VCaP (cell line): ENCODE measurements around the gene CCDC88C.
A peak's percentile ranks its signal among the peaks of the same experiment; 100 is the strongest.

Experiments
- H3K27ac ChIP-seq: fragments of 450-650 bp; 2 replicates; pipeline ENCODE4 v1.5.1; 2017
- TF ChIP-seq, protein P1 (sequence below): fragments of 450-650 bp; conservative IDR thresholded peaks from 2 replicates; pipeline ENCODE4 v1.5.1; 2017; ENCODE audit warnings: mild to moderate bottlenecking, moderate library complexity

The CCDC88C gene

DNA sequence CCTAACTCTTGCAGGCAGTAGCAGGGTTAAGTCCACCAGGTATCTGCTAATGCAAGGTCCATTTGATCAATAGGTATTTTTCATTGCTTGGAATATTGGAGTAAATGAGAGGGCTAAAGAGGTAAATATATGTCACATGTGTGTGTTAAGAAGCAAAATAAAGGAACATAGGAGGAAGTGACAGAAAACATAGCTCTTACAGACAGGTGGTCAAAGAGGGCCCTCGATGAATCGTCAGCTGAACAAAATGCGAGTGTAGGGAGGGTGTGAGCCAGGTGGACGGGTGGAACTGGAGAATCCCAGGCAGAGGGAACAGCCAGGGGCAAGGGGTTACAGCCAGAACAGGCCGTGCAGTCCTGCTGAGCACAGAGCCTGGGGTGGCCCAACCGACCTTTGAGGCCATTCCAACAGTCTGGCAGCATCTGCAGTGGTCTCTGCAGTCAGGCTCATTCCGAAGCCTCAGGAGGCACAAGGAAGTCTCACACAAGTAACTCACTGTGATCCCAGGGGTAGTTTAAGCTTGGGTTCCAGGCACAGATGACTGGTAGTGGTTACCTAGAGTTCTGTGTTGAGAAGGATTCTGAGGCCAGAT is 43.2 kb downstream of the CCDC88C start:
- TF ChIP-seq, protein P1, sequence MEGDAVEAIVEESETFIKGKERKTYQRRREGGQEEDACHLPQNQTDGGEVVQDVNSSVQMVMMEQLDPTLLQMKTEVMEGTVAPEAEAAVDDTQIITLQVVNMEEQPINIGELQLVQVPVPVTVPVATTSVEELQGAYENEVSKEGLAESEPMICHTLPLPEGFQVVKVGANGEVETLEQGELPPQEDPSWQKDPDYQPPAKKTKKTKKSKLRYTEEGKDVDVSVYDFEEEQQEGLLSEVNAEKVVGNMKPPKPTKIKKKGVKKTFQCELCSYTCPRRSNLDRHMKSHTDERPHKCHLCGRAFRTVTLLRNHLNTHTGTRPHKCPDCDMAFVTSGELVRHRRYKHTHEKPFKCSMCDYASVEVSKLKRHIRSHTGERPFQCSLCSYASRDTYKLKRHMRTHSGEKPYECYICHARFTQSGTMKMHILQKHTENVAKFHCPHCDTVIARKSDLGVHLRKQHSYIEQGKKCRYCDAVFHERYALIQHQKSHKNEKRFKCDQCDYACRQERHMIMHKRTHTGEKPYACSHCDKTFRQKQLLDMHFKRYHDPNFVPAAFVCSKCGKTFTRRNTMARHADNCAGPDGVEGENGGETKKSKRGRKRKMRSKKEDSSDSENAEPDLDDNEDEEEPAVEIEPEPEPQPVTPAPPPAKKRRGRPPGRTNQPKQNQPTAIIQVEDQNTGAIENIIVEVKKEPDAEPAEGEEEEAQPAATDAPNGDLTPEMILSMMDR = no peak
- no peak overlapping the region for H3K27ac ChIP-seq

DNA sequence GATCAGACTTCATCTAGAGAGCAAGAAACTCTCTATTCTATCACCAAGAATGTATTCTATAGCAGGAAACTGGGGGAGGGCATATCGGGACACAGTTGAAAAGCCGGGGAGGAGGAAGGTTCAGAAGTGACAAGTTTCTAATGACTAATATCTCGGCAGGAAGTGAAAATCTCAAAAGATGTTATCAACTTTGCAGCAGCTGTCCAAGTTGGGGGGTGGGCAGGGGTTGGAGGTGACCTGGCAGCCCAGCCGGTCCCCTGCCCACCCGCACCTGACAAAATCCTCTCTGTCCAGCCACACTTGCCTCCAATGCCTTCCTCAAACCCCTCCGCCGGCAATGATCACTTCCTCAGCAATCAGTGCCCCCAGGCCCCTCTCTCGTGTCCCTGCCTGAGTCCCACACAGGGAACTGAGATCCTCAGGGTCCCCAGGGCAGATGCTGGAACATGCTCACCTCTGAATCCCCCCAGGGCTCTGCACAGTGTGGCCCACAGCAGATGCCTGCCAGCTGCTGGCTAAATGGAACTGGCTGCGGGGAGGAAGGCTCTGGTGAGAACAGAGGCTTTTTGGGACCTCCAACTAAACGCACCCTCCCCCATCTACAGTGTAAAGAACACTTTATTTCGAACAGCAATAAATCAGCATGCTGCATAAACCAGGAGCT is 43.9 kb downstream of the CCDC88C start:
- H3K27ac ChIP-seq = no peak overlapping the region
- TF ChIP-seq, protein P1 = no peak

DNA sequence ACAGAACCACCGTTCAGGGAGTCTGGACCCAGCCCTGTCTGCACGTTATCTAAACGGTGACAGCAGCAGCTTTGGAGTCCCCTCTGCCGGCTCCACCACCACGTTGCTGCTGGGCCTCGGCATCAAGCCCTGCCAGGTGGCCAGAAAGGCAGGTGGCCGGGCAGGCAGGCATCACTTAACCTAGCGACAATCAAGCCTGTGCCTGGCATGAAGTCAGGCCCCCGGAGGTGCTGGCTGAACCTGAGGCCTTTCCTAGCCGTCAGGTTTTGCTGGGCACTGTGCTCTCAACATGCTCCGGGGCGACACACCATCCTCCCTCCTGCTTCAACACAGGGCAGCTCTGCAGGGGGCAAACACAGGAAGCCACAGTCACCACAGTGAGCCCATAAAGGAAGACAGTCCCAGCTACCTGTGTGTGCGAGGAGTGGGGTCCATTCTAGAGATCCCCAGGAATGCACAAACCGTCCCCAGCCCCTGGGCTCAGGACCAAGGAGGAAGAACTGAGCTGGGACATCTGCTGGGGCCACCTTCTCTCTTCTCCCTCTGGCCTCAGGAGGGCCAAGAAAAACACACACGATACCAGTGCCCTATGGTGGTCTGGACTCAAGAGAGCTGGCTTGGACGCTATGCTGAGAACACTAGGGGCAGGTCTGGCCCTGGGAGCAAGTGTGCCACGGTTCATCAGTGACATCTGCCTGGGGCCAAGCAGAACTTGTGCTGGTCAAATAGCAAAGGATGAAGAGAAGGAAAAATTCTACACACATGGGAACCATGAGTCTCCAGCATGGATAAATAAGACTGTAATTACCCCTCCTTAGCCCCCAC is 44.7 kb downstream of the CCDC88C start:
- H3K27ac ChIP-seq = no peak overlapping the region
- TF ChIP-seq, protein P1 = no peak

DNA sequence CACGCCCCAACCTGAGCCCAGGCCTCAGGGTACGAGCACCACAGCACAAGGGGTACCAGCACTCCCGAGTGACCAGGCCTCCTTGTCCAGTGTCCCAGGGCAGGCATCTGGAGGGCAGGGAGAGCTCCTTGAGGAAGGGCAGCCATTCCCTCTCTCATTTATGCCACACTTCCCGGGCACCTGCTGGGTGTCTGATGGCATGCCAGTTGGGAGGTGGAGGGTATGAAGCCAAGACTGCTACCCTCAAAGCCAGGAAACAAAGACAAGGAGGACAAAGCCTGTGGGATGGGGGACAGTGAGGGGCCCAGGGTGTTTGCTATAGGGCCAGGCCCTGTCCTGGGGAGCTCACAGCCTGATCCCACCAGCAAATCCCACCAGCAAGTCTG is 45.6 kb downstream of the CCDC88C start:
- no peak overlapping the region for H3K27ac ChIP-seq
- TF ChIP-seq, protein P1 = no peak

DNA sequence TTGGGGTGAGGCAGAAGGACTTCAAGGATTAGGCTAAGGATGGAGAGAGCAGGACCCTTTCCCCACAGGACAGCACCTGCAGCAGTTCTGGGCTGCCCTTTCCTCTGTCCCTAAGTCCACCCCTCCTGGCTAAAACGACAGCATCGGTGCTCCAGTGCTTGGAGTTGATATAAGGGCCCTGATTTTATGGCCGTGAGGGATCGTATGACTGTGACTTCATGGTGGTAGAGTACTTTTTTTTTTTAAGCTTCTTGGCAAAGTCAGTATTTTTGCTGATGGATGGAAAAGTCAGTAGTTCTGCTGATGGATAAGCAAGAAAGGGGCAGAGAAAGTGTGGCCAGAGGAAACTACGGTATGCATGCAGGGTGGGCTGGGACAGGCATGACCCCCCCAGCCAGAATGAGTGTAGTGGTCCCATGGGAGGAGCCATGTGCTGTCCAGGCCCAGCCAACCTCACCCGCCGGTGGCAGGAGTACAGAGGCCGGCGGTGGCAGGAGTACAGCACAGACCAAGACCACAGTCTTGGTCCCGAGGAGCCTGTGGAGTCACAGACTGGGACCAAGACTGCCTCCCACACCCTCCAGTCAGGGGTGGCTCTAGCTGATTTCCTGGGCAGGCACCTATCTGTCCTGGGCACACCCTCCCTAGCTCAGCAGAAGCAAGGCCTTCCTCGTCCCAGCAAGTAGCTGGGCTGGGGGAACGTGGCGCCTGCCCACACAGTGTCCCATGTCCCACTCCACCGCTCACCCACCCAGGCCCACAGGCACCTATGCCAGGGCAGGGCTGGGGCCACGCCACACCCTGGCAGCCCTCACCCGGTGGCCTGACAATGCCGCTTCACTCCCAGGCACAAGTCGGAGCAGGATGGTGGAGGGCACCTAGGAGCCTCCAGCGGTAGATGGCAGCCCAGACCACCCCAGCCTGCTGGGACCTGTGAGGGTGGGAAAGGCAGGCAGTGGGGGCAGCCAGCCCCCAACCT is 46.3 kb downstream of the CCDC88C start:
- TF ChIP-seq, protein P1 = no peak
- peak overlapping the region; percentile 82 for H3K27ac ChIP-seq

DNA sequence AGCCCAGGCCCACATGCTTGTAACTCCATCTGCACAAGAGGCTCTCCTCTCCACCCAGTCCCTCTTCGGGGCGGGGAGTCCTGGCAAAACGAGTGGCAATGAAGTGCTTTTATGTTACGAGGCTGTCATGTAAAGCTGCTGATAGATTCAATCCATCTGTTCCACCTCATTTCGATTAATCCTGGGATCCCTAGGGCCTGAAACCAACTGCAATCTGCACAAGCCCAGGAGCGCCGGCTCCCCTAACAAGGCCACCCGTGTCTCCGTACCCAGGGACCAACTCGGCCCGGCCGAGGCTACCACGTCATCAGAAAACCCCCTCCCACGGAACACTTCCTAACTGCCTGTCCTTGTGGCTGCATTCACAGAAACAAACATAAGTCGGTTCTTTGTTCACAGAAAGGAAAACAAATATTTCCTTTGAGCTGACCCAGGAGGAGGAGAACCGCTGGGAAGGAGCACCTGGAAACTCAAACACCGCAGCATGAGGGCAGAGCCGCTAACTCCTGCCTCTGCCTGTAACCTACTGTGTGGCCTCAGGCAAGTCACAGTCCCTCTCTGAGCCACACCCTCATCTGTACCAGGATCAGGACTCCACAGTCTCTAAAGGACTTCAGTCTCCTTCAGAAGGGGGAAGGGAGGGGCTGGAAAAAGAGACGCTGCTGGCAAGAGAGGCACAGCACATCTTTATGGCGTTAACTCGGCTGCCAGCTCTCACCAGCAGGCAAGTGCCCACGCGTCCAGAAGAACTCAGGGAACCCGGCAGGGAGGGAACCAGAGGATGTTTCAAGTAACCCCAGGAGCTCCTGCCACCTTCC is 47.8 kb downstream of the CCDC88C start:
- H3K27ac ChIP-seq = peak overlapping the region; percentile 82
- TF ChIP-seq, protein P1 = no peak
